ENCODE results near the gene MSH3.

DNA sequence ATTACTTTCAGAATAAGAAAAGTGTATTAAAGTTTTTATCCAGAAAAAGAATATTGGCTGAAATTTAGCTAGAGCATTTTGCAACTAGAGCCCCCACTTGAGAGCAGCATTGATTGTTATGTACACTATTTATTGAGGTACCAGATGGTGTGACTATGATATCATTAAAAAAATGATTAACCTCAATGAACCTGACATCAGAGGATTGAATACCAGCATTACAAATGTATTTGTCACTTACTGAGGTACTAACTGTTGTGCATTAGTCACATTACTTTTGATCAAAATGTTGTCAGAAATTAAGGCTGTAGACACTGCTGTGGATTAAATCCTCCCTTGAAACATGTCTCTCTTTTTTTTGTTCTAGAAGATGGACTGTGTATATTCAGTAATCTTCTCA lies 128.2 kb downstream of the MSH3 start:
- TF ChIP-seq TCF12 (IDR thresholded peaks at IDR 0.05; ENCODE audit: low read depth) = no peak
- TF ChIP-seq RAD21 (IDR thresholded peaks at IDR 0.05; ENCODE audit: low read depth) = no peak
- TF ChIP-seq YY1 (IDR thresholded peaks at IDR 0.05; ENCODE audit: low read depth) = no peak
- TF ChIP-seq, protein P1, sequence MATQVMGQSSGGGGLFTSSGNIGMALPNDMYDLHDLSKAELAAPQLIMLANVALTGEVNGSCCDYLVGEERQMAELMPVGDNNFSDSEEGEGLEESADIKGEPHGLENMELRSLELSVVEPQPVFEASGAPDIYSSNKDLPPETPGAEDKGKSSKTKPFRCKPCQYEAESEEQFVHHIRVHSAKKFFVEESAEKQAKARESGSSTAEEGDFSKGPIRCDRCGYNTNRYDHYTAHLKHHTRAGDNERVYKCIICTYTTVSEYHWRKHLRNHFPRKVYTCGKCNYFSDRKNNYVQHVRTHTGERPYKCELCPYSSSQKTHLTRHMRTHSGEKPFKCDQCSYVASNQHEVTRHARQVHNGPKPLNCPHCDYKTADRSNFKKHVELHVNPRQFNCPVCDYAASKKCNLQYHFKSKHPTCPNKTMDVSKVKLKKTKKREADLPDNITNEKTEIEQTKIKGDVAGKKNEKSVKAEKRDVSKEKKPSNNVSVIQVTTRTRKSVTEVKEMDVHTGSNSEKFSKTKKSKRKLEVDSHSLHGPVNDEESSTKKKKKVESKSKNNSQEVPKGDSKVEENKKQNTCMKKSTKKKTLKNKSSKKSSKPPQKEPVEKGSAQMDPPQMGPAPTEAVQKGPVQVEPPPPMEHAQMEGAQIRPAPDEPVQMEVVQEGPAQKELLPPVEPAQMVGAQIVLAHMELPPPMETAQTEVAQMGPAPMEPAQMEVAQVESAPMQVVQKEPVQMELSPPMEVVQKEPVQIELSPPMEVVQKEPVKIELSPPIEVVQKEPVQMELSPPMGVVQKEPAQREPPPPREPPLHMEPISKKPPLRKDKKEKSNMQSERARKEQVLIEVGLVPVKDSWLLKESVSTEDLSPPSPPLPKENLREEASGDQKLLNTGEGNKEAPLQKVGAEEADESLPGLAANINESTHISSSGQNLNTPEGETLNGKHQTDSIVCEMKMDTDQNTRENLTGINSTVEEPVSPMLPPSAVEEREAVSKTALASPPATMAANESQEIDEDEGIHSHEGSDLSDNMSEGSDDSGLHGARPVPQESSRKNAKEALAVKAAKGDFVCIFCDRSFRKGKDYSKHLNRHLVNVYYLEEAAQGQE (IDR thresholded peaks at IDR 0.05; ENCODE audit: low read depth) = no peak
- no peak for TF ChIP-seq NFIC (IDR thresholded peaks at IDR 0.05)
- no peak for TF ChIP-seq EGR1 (IDR thresholded peaks at IDR 0.05)
- TF ChIP-seq, protein P2, sequence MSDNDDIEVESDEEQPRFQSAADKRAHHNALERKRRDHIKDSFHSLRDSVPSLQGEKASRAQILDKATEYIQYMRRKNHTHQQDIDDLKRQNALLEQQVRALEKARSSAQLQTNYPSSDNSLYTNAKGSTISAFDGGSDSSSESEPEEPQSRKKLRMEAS (IDR thresholded peaks at IDR 0.05) = no peak
- TF ChIP-seq, protein P3, sequence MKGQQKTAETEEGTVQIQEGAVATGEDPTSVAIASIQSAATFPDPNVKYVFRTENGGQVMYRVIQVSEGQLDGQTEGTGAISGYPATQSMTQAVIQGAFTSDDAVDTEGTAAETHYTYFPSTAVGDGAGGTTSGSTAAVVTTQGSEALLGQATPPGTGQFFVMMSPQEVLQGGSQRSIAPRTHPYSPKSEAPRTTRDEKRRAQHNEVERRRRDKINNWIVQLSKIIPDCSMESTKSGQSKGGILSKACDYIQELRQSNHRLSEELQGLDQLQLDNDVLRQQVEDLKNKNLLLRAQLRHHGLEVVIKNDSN (IDR thresholded peaks at IDR 0.05) = no peak
- no peak for TF ChIP-seq CEBPB (IDR thresholded peaks at IDR 0.05)
- TF ChIP-seq CREB1 (IDR thresholded peaks at IDR 0.05; ENCODE audit: low read depth) = no peak
- TF ChIP-seq FOXM1 (IDR thresholded peaks at IDR 0.05; ENCODE audit: borderline replicate concordance, low read depth) = no peak
- no peak for TF ChIP-seq EP300 (IDR thresholded peaks at IDR 0.05; ENCODE audit: borderline replicate concordance)
